Caco-2 (cell line): ENCODE results near the gene PDZK1IP1. TPM values are rescaled to one million over a fixed set of nuclear protein-coding genes. Genes with fewer than 3 reads are reported as not detected.

ENCODE experiments used
- BruUV-seq: library from RNA; stranded (reverse); fragments of 400-500 nt; replicated peaks from 2 replicates; lab custom pipeline; 2021; lab: Mats Ljungman, UMichigan
- CTCF ChIA-PET: fragments of 300-600 bp; sonication (Branson Sonifier 250); formaldehyde crosslinking; loops from one replicate; lab custom pipeline; 2022; ENCODE audit warnings: antibody characterized with exemption; lab: Charles Lee
- POLR2A ChIA-PET: fragments of 300-600 bp; sonication (Branson Sonifier 250); formaldehyde crosslinking; loops from one replicate; lab custom pipeline; 2022; ENCODE audit warnings: antibody characterized with exemption; lab: Charles Lee
- DNase-seq, 2 experiments: peaks; one replicate each; pipeline versions ENCODE4 v3.0.0 to v3.0.0-alpha.2; 2020 to 2022
- H3K27me3 ChIP-seq: replicated peaks from 2 replicates; pipeline ENCODE4 v1.6.0; 2011; ENCODE audit warnings: low read length; ENCODE audit not compliant: control insufficient read depth, insufficient read depth
- H3K36me3 ChIP-seq: 2 replicates; pipeline ENCODE4 v1.5.1; 2011; ENCODE audit warnings: low read length; ENCODE audit not compliant: control insufficient read depth, insufficient read depth
- H3K4me1 ChIP-seq: fragments of 250-450 bp; sonication (Bioruptor Pico); 2 replicates; pipeline ENCODE4 v1.5.1; 2020; ENCODE audit warnings: mild to moderate bottlenecking
- H3K4me3 ChIP-seq: 2 replicates; pipeline ENCODE4 v1.5.1; 2011; ENCODE audit warnings: low read depth, mild to moderate bottlenecking, control low read depth, low read length
- H3K9me3 ChIP-seq: fragments of 250-450 bp; sonication (Bioruptor Pico); 2 replicates; pipeline ENCODE4 v1.5.1; 2020; ENCODE audit warnings: mild to moderate bottlenecking, moderate library complexity
- H3K27ac Mint-ChIP-seq: one replicate; pipeline ENCODE4 v1.8.0; 2022; ENCODE audit warnings: mixed read lengths; ENCODE audit not compliant: unreplicated experiment
- H3K27me3 Mint-ChIP-seq: one replicate; pipeline ENCODE4 v1.8.0; 2022; ENCODE audit warnings: mixed read lengths; ENCODE audit not compliant: insufficient read depth, unreplicated experiment
- H3K36me3 Mint-ChIP-seq: one replicate; pipeline ENCODE4 v1.8.0; 2022; ENCODE audit warnings: mild to moderate bottlenecking, mixed read lengths; ENCODE audit not compliant: insufficient read depth, unreplicated experiment
- H3K4me1 Mint-ChIP-seq: one replicate; pipeline ENCODE4 v1.8.0; 2022; ENCODE audit warnings: low read depth, mixed read lengths; ENCODE audit not compliant: unreplicated experiment
- H3K4me3 Mint-ChIP-seq: one replicate; pipeline ENCODE4 v1.8.0; 2022; ENCODE audit warnings: mild to moderate bottlenecking, moderate library complexity, mixed read lengths; ENCODE audit not compliant: unreplicated experiment
- H3K9me3 Mint-ChIP-seq: one replicate; pipeline ENCODE4 v1.8.0; 2022; ENCODE audit warnings: mixed read lengths; ENCODE audit not compliant: unreplicated experiment
- CTCF ChIP-seq, 2 experiments: fragments of 200-600 bp in 1 of 2; IDR thresholded peaks; 1 replicate in 1 of 2; 2 replicates in 1 of 2; pipeline versions ENCODE4 v1.5.1 to v1.8.0; 2011 to 2022; ENCODE audit warnings: antibody characterized with exemption in 1 of 2, control low read depth in 1 of 2, inconsistent platforms in 1 of 2, low read depth in 1 of 2, low read length in 1 of 2, mild to moderate bottlenecking in 1 of 2, moderate library complexity in 1 of 2; ENCODE audit not compliant: insufficient read depth in 1 of 2, severe bottlenecking in 1 of 2, unreplicated experiment in 1 of 2
- intact Hi-C: fragments of 100-400 bp; cut with micrococcal nuclease; formaldehyde crosslinking; loops from one replicate; pipeline ENCODE4 v1.10.0; 2022; ENCODE audit not compliant: unreplicated experiment
- total RNA-seq: library from RNA; stranded (reverse); gene quantifications from 2 replicates; pipeline ENCODE4 v1.2.3, GENCODE V29; 2022

The PDZK1IP1 gene
- total RNA-seq, 1 experiment from 2014 or later = 6.1 TPM

GRCh38 chr1:47182676-47183235, 7.1 kb downstream of the PDZK1IP1 start:
- peaks cover 41% of the 10 kb centered on the region for H3K4me1 ChIP-seq
- no peak for TF ChIP-seq CTCF (IDR thresholded peaks at IDR 0.05; ENCODE audit: insufficient read depth in 1 of 2, low read depth in 1 of 2, low read length in 1 of 2, severe bottlenecking in 1 of 2, unreplicated experiment in 1 of 2)
- Mint-ChIP-seq H3K4me1 (peaks cover 46% of the 10 kb centered on the region), H3K27me3 (no peaks in the 10 kb centered on the region), H3K36me3 (peaks cover 45% of the 10 kb centered on the region), H3K27ac (no peak overlapping the region), H3K9me3 (no peaks in the 10 kb centered on the region), H3K4me3 (no peak overlapping the region)
- DNase-seq = no peak
- no peak overlapping the region for H3K4me3 ChIP-seq
- no TSS peak for BruUV-seq
- ChIA-PET POLR2A (no interaction called here), CTCF (interaction anchor here (0.6 kb wide), 1 partner anchor 527 kb away, joined by 3 read pairs; no protein-coding TSS in a partner anchor)
- no peaks in the 10 kb centered on the region for H3K36me3 ChIP-seq
- intact Hi-C loops = no loop called here
- no peaks in the 10 kb centered on the region for H3K27me3 ChIP-seq
- H3K9me3 ChIP-seq = no peaks in the 10 kb centered on the region; the same call in 1 of the 2 replicates

- Mint-ChIP-seq H3K27me3 (no peaks in the 10 kb centered on the region), H3K4me1 (peaks cover 40% of the 10 kb centered on the region), H3K36me3 (peaks cover 43% of the 10 kb centered on the region), H3K4me3 (no peak overlapping the region), H3K27ac (no peak overlapping the region), H3K9me3 (no peaks in the 10 kb centered on the region)
- H3K4me1 ChIP-seq = peaks cover 35% of the 10 kb centered on the region
- no peaks in the 10 kb centered on the region; the same call in 1 of the 2 replicates for H3K9me3 ChIP-seq
- ChIA-PET POLR2A (interaction anchor here (1.1 kb wide), 1 partner anchor 11 kb away, joined by 4 read pairs; no protein-coding TSS in a partner anchor), CTCF (no interaction called here)
- BruUV-seq = no TSS peak
- H3K27me3 ChIP-seq = no peaks in the 10 kb centered on the region
- intact Hi-C loops = no loop called here
- H3K4me3 ChIP-seq = no peak overlapping the region
- TF ChIP-seq CTCF (IDR thresholded peaks at IDR 0.05; ENCODE audit: insufficient read depth in 1 of 2, low read depth in 1 of 2, low read length in 1 of 2, severe bottlenecking in 1 of 2, unreplicated experiment in 1 of 2) = no peak
- DNase-seq = no peak
- no peaks in the 10 kb centered on the region for H3K36me3 ChIP-seq
Measured at GRCh38 chr1:47181955-47182675, 7.7 kb downstream of the PDZK1IP1 start.

DNA sequence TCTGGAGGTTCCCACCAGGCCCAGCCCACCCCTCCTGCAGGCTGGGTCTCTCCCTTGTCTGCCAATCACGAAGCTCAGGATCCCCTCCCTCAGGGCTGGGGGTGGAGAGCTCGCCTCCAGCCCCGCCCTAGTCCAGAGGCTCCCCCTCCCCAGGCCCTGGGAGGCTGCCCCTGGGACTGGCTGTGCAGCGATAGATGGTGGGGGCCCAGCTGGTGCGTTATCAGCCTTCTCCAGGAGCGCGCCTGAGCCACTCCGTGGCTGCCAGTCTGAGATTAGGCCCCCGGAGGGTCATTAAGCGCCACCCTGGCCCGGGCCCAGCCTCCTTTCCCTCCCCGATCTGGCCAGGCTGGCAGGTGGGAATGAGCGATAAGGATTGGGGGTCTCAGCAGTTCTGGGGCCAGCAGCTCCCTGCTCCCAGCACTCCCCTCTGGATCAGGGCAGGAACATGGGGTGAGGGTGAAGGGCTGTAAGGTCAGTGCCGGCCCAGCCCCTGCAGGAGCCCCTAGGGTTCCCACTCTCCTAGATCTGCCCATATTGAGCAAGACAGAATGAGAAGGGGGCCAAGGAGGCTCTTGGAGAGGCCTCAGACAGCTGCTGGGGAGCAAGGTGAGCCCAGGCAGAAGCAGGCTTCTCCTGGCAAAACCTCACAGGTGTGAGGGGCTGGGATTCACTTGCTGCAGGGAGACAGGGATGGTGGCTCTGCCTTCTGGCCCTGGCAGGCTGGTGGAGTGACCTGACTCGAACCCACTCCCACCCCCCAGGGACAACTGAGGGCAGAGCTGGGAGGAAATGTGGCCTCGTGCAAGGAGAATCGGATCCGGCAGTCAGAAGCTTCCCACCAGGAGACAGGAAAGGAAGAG, 8.5 kb downstream of the PDZK1IP1 start:
- no peak overlapping the region for H3K4me3 ChIP-seq
- BruUV-seq = no TSS peak
- H3K4me1 ChIP-seq = peaks cover 27% of the 10 kb centered on the region
- intact Hi-C loops = no loop called here
- no peaks in the 10 kb centered on the region for H3K36me3 ChIP-seq
- Mint-ChIP-seq H3K27me3 (no peaks in the 10 kb centered on the region), H3K27ac (no peak overlapping the region), H3K9me3 (no peaks in the 10 kb centered on the region), H3K4me1 (peaks cover 35% of the 10 kb centered on the region), H3K4me3 (no peak overlapping the region), H3K36me3 (peaks cover 36% of the 10 kb centered on the region)
- no peaks in the 10 kb centered on the region for H3K27me3 ChIP-seq
- DNase-seq = no peak
- TF ChIP-seq CTCF (IDR thresholded peaks at IDR 0.05; ENCODE audit: insufficient read depth in 1 of 2, low read depth in 1 of 2, low read length in 1 of 2, severe bottlenecking in 1 of 2, unreplicated experiment in 1 of 2) = no peak
- H3K9me3 ChIP-seq = no peaks in the 10 kb centered on the region; the same call in 1 of the 2 replicates
- POLR2A ChIA-PET = interaction anchor here (1.1 kb wide), 1 partner anchor 11 kb away, joined by 4 read pairs; no protein-coding TSS in a partner anchor
- CTCF ChIA-PET = interaction anchor here (1.0 to 1.1 kb wide), 3 partner anchors 11 to 82 kb away, joined by 3 to 6 read pairs (median 5); no protein-coding TSS in a partner anchor
